Measurements from ENCODE around the gene CBL.

DNA sequence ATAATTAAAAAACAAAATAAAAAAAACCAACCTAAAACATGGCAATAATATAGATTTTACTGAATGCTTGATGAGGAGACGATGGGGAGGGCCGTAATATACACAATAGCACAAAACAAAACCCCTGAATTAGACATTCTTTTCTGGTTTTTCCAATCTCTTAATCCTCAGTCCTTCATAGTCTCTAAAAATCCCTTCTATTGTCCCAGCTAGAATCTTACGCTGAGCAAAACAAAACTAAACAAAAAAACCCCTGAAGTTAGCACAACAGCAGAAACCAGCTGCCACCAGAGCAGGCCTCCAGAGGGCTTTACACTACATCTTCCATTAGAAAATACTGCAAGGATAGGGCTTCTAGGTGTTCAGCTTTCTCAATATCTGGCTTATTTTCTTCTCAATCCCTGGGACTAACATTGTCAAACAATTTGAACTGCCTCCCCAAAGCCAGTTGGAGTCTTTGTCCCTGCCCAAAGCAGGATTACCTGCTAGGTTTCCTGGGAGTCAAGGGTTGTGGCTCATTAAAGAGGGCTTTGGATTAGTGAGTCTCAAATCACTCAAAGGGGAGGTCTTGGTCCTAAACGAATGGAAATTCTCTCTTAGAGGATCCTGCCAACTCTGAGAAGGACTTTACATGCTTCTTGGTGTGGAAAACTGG is 126.1 kb downstream of the CBL start:
- TF ChIP-seq, protein P1, sequence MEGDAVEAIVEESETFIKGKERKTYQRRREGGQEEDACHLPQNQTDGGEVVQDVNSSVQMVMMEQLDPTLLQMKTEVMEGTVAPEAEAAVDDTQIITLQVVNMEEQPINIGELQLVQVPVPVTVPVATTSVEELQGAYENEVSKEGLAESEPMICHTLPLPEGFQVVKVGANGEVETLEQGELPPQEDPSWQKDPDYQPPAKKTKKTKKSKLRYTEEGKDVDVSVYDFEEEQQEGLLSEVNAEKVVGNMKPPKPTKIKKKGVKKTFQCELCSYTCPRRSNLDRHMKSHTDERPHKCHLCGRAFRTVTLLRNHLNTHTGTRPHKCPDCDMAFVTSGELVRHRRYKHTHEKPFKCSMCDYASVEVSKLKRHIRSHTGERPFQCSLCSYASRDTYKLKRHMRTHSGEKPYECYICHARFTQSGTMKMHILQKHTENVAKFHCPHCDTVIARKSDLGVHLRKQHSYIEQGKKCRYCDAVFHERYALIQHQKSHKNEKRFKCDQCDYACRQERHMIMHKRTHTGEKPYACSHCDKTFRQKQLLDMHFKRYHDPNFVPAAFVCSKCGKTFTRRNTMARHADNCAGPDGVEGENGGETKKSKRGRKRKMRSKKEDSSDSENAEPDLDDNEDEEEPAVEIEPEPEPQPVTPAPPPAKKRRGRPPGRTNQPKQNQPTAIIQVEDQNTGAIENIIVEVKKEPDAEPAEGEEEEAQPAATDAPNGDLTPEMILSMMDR (IDR thresholded peaks at IDR 0.05), result no peak
- no peak for TF ChIP-seq POLR2A (IDR thresholded peaks at IDR 0.05)
